AML-193 (cell line): Measurements from ENCODE around the gene GAK.

Experiments
- DNase-seq, 2 experiments: peaks; one replicate each; lab custom pipeline; 2025; lab: John Stamatoyannopoulos, UW

The GAK gene

DNA sequence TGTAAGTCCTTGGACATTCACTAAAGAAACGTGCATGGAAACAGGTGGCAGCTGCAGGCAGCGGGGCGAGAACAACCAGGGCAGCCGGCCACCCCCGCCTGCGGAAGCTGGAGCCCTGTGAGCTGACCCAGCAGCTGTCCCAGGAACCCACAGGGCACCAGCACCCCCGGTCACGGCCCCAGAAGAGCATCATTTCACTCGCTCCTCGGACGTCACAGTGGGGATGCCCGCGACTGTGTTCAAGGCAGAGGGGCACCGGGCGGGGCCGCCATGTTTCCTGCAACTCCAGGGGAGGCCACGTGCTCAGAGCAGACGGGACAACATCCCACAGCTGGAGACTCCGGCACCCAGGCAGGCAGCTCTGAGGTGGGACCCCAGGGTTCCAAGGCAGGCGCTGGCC is 61.2 kb downstream of the GAK start:
- DNase-seq: no peak

DNA sequence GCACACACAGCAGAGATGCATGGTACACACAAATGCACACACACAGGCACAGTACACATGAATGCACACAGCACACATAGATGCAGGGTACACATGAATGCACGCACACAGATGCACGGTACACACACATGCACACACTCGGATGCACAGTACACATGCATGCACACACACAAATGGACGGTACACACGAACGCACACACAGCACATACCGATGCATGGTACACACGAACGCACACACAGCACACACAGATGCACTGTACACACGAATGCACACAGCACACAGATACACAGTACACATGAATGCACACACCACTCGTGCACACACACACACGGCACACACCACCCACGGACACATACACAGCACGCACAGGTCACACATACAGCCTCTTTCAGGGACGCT is 62.3 kb downstream of the GAK start:
- no peak for DNase-seq

DNA sequence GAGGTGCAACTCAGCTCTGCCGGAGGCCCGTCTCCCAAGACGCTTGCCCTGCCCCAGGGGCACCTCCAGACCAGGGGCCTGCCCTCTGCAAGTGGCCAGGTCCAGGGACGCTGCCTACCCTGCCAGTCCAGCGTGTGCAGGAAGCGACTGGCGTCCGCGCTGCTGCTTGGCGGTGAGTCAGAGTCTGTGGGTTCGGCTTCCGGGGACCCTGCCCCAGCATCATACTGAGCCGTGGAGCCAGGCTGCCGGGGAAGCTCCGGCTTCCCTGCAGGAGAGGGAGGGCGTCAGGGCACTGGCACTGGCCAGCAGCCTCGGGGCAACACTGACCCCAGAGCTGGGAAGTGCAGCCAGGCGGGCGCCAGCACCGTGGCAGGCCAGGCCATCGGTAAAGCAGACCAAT is 63.7 kb downstream of the GAK start:
- no peak for DNase-seq

DNA sequence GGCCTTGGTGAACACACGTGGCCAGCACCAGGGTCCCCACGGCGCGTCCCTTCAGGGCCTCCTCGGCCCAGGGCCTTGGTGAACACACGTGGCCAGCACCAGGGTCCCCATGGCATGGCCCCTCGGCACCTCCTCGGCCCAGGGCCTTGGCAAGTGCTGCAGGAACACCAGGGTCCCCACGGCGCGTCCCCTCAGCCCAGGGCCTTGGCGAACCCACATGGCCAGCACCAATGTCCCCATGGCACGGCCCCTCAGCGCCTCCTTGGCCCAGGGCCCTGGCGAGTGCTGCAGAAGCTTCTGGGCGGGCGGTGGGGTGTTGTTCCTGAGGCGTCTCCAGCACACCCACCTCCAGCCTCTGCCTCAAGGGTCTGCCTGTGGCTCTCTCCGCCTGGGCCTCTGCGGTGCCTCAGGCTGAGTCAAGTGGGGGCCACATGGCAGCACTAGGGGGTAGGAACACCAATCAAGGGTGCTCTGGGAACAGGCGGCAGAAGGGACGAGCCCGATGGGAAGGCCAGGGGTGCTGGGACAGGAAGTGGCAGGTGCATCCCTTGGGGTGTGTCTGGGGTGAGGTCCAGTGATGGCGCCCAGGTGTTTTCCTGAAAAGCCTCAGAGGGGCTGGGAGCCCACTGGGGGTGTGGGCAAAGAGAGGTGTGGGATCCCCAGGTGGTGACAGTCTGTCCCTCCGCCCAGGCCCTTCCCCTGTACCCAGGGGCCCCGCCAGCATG is 64.4 kb downstream of the GAK start:
- no peak for DNase-seq

DNA sequence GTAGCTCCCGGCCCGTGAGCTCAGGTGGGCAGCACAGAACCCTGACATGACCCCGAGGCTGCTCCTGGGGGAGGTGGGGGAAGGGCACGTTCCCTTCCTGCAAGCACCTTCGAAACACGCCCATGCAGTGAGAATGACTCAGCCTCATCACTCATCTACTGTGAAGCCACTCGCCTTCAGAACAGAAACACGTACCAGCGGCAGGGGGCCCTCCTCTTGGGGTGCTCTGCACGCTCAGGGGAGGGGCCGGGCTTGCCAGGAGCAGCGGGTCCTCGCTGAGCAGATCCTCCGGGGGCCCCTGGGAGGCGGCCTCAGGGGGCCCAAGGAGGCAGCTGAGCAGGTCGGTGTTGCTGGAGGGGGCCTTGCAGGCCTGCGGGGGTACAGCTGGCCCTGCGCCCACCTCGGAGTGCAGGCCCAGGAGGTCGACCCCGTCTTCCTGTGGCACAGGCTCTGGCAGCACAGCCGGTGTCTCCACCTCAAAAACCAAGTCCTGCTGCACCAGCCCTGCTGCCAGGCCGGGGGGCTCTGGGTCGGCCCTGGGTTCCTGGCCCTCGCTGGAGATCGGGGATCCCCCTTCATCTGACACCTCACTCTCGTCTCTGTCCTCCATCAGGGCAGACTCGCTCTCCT is 65.2 kb downstream of the GAK start:
- DNase-seq: no peak

DNA sequence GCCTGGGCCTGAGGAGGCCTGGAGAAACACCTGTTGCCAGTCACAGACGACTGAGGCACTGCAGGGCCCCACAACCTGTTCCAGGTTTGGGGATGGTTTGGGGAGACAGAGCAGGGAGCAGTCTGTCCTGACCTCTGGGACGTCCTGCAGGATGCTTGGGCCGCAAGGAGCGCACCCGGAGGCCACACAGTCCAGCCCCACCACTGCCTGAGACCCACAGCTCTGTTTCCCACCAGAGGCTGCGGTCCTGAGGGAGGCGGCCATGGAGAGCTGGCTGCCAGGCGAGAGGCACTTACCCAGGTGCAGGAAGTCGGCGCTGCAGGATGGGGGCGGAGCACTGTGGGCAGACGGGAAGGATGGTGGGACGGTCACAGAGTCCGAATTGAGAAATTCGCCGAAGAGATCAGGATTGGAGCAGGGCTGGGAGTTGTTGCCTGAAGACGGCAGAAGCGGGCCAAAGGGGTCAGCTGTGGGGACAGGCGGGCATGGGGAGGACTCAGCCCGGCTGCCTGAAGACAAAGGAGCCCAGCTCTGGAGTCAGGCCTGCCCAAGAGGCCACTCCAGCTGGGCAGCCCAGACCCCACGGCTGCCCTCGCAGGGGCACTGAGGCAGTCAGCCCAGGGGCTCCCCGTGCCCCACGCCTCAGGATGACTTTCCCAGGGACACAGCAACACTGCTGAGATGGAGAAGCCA is 65.9 kb downstream of the GAK start:
- DNase-seq: no peak

DNA sequence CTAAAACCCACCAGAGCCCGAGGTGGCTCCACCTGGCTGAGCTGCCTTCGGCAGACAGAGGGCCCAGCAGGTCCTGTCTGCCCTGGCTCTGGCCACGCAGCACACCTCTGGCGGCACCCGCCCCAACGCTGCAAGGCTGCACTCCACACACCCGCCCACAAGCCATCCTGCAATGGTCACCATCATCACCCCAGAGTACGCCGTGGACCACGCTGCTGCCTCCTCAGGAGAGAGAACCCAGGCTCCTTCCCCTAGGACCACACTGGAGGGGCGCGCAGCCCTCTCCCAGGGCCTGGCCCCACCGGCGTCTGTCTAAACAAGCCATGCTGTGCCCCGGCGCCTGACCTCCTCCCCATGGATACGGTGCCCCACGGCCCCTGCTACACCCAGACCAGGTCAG is 66.5 kb downstream of the GAK start:
- DNase-seq: no peak

DNA sequence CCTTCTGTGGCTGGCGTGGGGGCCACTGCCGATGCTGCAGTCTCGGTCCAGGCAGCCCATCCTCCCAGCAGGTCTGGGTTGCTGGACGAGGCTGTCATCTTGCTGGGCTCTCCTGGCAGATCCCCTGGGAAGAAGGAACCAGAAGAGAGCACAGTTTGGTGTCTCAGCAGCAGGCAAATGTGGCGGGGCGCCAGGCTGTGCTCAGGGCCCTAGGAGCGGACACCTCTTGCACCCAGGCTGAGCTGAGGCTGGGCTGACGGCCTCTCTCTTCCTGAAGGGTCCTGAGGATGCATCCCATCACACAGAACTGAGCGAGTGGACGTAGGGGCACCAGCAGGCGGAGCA is 67.0 kb downstream of the GAK start:
- no peak for DNase-seq

DNA sequence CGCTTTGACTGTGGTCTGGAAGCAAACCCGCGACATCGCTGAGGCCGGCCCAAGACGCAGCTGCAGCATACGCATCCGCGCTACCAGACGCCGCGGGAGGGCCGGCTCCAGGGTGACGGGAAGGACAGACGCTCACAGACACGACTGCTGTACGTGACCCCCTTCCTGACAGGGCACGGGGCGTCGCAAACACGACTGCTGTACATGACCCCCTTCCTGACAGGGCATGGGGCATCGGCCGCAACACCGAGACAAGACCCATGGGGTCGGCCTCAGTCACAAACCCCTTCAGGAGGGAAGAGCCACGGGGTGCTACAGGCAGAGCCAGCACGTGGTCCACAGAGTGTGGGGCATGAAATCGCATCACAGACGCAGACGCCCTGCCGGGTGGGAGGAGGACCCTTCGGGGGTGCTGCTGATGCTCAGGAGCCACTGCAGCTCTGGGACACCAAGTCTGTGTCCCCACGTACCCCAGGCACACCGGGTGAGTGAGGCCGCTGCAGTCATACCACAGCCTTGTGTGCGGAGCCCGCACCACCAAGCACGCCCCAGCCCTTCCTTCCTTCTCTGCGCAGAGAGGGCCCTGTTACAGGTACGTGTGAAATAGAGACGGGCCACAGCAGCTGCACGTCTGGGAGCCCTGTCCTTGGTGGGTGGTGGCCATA is 67.5 kb downstream of the GAK start:
- DNase-seq: no peak

DNA sequence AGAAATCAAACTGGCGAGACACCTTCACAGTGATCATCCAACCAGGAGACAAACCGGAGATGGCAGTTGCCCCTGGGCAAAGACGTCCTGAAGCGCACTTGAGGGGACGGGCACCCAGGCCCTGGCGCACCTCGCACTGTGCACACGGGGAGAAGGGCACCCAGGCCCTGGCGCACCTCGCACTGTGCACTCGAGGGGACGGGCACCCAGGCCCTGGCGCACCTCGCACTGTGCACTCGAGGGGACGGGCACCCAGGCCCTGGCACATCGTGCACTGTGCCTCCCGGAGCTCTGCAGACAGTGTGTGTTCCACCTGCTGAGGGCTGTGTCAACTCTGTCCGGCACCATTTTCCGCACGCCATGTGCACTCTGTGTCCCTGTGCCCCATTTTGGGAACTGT is 71.6 kb downstream of the GAK start:
- no peak for DNase-seq

DNA sequence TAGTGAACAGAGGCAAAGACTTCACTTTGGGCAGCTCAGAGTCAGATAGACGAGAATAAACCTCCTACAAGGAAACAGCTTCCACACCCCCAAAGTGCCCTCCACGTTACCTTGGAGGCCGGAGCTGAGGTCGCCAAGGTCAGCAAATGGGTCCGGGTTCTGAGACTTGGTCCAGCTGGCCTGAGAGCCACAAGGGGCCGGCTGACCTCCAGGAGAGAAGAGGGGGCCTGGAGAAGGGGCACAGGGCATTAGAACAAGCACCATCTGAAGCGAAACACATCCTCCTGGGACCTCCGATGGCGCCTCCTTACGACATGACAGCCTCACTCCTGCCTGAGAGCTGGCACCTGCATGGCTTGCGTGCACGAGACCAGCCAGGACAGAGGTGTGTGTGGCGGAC is 72.6 kb downstream of the GAK start:
- DNase-seq: no peak

DNA sequence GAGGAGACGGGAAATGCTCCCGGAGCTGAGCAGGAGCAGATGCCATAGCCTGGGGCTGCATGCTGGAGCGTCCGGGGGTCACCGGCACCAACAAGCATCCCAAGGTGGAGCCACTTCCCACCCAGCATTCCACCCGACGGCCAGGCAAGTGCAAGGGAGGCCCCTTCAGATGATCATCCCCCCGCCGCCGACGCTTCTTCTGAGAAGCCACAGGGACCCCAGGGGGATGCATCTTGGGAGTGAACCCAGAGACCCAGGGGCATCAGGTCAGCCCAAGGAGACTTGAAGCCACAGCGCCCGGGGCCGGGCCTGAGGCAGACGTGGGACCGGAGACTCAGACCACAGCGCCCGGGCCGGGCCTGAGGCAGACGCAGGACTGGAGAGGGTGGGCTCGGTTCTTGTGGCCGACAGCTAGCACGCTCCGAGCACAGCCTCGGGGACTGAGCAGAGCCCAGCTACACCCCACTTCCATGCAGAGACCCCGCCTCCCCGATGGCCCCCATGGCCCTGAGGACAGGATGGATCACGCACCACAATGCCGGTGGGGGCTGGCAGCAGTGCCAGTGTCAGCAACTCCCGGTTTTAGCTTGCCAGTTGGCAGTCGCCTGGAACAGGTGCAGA is 73.2 kb downstream of the GAK start:
- DNase-seq: no peak

DNA sequence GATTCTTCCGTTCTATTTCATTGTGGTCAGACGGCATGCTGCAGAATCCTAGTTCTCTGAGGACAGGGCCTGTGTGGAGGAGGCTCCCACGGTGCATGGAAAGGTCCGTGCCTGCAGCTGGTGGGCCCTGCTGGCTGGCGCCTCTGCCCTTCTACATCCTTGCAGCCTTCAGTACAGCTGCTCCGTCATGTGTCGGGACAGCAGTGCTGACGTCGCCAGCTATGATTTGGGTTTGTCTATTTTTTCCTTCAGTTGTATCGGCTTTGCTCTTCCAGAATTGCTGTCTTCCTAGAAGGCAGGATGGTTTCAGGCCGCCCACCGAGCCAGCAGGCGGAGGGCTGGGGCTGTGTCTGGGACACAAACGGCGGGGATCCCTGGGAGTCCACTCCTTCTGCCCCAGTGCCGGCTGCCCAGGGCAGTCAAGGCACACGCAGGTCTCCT is 74.1 kb downstream of the GAK start:
- no peak for DNase-seq

DNA sequence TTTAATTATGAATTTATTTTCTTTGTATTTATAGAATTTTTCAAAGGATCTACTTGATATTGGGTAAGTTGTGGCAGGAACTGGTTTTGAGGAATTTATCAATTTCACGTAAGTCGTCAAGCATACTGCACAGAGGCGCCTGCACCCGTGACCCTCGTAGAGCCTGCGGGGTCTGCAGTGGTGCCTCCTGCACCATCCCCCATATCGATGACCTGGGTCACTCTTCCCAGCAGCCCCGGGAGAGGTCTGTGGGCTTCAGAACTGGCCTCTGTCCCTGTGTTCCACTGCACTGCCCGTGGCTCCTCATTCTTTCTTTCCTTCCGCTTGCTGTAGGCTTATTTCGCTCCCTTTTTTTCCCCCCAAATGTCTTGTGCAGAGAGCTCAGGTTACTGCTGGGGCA is 74.7 kb downstream of the GAK start:
- no peak for DNase-seq

DNA sequence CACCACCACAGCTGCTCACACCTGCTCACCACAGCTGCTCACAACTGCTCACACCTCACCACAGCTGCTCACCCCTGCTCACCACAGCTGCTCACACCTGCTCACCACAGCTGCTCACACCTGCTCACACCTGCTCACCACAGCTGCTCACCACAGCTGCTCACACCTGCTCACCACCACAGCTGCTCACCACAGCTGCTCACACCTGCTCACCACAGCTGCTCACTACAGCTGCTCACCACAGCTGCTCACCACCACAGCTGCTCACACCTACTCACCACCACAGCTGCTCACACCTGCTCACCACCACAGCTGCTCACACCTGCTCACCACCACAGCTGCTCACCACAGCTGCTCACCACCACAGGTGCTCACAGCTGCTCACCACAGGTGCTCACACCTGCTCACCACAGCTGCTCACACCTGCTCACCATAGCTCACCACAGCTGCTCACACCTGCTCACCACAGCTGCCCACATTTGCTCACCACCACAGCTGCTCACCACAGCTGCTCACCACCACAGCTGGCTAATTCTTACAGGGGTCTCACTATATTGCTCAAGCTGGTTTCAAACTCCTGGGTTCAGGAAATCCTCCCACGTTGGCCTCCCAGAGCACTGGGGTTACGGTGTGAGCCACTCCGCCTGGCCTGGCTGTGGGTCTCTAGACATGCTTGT is 75.8 kb downstream of the GAK start:
- DNase-seq: no peak

DNA sequence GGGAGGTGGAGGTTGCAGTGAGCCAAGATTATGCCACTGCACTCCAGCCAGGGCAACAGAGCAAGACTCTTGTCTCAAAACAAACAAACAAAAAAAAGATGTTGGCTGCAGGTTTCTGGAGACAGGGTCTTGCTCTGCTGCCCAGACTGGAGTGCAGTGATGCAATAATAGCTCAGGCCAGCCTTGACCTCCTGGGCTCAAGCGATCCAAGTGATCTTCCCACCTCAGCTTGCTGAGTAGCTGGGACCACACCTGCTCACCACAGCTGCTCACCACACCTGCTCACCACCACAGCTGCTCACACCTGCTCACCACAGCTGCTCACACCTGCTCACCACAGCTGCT is 76.3 kb downstream of the GAK start:
- DNase-seq: no peak

DNA sequence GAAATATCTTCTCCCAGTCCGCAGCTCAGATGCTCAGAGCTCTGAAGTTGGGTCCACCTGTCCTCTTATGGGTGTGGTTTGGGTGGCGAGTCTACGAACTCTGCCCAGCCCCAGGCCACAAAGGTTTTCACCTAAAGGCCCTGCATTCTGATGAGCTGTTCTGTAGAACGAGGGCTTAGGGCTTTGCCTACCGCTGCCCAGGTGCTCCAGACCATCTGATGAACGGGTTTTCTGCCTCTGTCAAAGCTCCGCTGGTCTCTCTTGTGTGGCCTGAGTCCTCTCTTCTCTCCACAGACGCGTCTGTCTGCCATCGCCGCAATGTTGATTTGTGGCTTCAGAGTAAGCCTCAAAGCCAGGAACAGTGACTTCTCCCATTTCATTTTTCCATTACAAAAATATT is 77.8 kb downstream of the GAK start:
- DNase-seq: no peak

DNA sequence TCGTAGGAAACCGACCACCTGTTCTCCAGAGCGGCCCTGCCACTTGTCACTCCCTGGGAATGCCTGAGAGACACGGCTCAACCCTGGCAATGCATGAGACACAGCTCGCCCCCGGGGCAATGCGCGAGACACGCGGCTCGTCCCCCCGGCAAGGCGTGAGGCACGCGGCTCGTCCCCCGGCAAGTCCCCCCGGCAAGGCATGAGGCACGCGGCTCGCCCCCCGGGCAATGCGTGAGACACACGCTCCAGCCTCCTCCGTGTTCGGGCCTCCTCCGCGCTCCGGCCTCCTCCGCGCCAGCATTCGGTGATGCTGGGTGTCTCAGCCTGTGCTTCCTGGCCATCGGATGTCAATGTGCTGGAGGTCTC is 78.7 kb downstream of the GAK start:
- DNase-seq: no peak

DNA sequence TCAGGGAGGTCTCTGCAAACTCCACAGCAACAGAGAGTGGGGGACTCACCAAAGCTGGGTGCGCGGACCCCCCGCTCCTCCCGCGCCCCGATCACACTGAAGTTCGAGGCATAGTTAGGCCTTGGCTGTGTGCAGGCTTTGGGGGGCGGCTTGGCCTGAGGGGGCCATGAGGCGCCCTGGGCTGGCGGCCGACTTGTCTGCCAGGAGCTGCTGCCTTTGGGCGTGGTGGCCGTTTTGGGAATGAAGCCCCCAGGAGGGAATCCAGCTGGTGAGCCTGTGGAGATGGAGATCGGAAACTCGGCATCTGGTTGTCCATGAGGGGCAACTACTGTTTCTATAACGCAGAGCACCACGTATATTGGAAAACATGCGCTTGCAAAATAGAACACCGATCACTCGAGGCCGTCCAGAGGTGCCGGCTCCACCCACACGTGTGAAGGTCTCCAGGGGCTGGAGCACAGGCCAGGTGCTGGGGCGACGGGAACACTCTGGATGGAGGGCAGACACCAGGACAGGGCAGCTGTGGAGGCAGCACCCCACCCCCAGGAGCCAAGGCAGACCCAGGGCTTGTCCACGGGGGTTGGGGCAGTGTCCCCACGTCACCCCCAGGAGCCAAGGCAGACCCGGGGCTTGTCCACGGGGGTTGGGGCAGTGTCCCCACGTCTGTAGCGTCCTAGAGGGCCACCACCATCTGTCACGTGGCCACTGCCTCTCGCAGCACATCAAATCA is 80.2 kb downstream of the GAK start:
- no peak for DNase-seq

DNA sequence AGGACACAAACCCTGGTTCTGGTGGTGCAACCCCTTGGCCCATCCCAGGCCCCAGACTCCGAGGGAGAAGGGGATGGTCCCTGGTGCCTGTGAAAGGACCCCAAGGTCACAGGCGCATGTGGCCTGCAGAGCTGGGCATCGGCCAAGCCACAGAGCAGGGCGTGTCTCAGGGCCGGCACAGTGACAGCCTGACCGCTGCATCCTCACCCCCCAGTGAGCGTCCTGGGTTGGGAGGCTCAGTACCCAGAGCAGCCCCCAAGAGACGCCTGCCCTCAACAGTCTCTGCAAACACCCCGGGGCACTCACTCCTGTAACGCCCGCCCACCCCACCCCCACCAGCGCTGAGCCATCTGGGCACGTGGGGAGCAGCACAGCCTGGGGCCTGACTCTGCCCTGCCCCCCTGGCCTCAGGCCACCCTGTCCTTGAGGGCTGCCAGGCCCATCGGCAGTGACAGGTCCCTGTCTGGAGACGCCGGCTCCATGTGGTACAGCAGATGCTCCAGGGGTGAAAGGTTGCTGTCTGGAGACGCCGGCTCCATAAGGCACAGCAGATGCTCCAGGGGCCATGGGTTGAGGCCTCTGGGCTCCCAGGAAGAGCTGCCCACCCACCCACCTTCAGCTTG is 81.7 kb downstream of the GAK start:
- no peak for DNase-seq
